Activated CD8-positive, alpha-beta memory T cell treated with anti-CD3 and anti-CD28 coated beads, Interleukin-2, amount 10 ng/mL, durations not matched to agents 7 days and 5 days (primary cell): ENCODE measurements around the gene BRINP1. TPM values are rescaled to one million over a fixed set of nuclear protein-coding genes. Genes with fewer than 3 reads are reported as not detected.

Source experiments
- ATAC-seq: fragments of 150-1000 bp; cut with Tn5 transposase; one replicate; pipeline ENCODE4 v1.10.0; 2021; ENCODE audit warnings: moderate library complexity
- CTCF ChIA-PET: fragments of 350-600 bp; sonication (Branson Sonifier 250); formaldehyde crosslinking; loops from one replicate; lab custom pipeline; 2021; ENCODE audit warnings: antibody characterized with exemption; lab: Charles Lee
- DNase-seq: peaks from one replicate; pipeline ENCODE4 v3.0.0-alpha.2; 2020
- H3K27ac Mint-ChIP-seq: one replicate; pipeline ENCODE4 v1.8.0; 2021; ENCODE audit warnings: mild to moderate bottlenecking, mixed read lengths
- H3K27me3 Mint-ChIP-seq: one replicate; pipeline ENCODE4 v1.8.0; 2021; ENCODE audit warnings: mixed read lengths
- H3K36me3 Mint-ChIP-seq: one replicate; pipeline ENCODE4 v1.8.0; 2021; ENCODE audit warnings: mild to moderate bottlenecking, mixed read lengths
- H3K4me1 Mint-ChIP-seq: one replicate; pipeline ENCODE4 v1.8.0; 2021; ENCODE audit warnings: mixed read lengths
- H3K4me3 Mint-ChIP-seq: one replicate; pipeline ENCODE4 v1.8.0; 2021; ENCODE audit warnings: mild to moderate bottlenecking, moderate library complexity, mixed read lengths
- H3K9me3 Mint-ChIP-seq: one replicate; pipeline ENCODE4 v1.8.0; 2022; ENCODE audit warnings: low read depth, mixed read lengths
- total RNA-seq, 2 experiments: library from RNA; stranded (reverse); gene quantifications; one replicate each; pipeline ENCODE4 v1.2.3, GENCODE V29; 2021

The BRINP1 gene
- total RNA-seq, 2 experiments from 2014 or later, result not detected

GRCh38 chr9:119318371-119318770 lies 50.9 kb downstream of the BRINP1 start:
- H3K4me3 Mint-ChIP-seq, result no peak overlapping the region
- peaks cover 10% of the 10 kb centered on the region for H3K9me3 Mint-ChIP-seq
- CTCF ChIA-PET, result no interaction called here

GRCh38 chr9:119313846-119314245 lies 55.4 kb downstream of the BRINP1 start:
- H3K36me3 Mint-ChIP-seq, result no peaks in the 10 kb centered on the region
- DNase-seq (no peak), ATAC-seq (no peak)
- H3K9me3 Mint-ChIP-seq, result peaks cover 3% of the 10 kb centered on the region
- H3K4me1 Mint-ChIP-seq, result no peaks in the 10 kb centered on the region
- H3K27me3 Mint-ChIP-seq, result no peaks in the 10 kb centered on the region
- H3K4me3 Mint-ChIP-seq, result no peak overlapping the region
- no peak overlapping the region for H3K27ac Mint-ChIP-seq
- CTCF ChIA-PET, result no interaction called here

More at GRCh38 chr9:119318371-119318770, 50.9 kb downstream of the BRINP1 start:
- no peak for ATAC-seq
- Mint-ChIP-seq H3K27ac (no peak overlapping the region), H3K27me3 (no peaks in the 10 kb centered on the region), H3K36me3 (no peaks in the 10 kb centered on the region), H3K4me1 (no peaks in the 10 kb centered on the region)
- DNase-seq, result no peak

DNA sequence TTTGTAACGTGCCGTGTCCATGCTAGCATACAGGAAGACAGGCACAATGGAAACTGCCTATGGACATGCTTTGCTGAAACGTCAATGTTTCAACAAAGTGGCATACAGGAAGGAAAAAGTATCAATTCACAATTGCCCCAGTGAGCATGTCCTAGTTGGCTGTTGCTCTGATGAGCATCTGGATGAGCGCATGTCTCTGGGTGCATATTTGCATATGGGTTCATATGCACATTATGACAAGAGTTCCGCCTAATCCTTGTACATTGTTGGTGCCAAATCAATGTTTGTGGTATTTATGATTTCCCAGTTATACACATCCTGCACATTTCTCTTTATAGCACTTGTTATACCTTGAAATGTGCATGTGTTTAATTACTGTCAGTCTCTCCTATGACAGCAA lies 58.5 kb downstream of the BRINP1 start:
- CTCF ChIA-PET, result no interaction called here
- H3K27ac Mint-ChIP-seq, result no peak overlapping the region
- no peaks in the 10 kb centered on the region for H3K4me1 Mint-ChIP-seq
- H3K27me3 Mint-ChIP-seq, result no peaks in the 10 kb centered on the region
- DNase-seq, result no peak
- no peaks in the 10 kb centered on the region for H3K36me3 Mint-ChIP-seq
- no peak for ATAC-seq
- H3K9me3 Mint-ChIP-seq, result peaks cover 2% of the 10 kb centered on the region
- H3K4me3 Mint-ChIP-seq, result no peak overlapping the region

GRCh38 chr9:119307471-119307870 lies 61.8 kb downstream of the BRINP1 start:
- H3K27me3 Mint-ChIP-seq, result no peaks in the 10 kb centered on the region
- no peaks in the 10 kb centered on the region for H3K36me3 Mint-ChIP-seq
- no peak overlapping the region for H3K27ac Mint-ChIP-seq
- ATAC-seq, result no peak
- no peak overlapping the region for H3K4me3 Mint-ChIP-seq
- CTCF ChIA-PET, result no interaction called here
- no peak for DNase-seq
- H3K9me3 Mint-ChIP-seq, result peaks cover 3% of the 10 kb centered on the region
- H3K4me1 Mint-ChIP-seq, result no peaks in the 10 kb centered on the region

DNA sequence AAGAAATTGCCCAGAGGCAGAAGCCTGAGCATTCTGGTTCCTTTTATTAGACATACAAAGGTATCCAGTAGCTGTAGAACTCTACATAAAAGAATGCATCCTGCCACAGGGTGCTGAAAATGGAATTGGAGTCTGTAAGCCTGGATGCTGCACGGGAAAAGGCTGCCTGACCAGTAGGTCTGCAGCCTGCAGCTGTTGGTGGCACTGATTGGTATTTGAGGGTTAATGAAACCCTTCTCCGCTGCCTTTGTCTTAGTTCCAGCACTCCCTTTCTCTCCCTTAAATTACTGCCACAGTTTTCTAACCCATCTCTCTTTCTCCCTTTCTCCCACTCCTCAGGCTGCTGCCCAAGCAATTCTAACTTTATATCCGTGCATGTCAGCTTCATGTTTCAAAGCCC lies 64.7 kb downstream of the BRINP1 start:
- ATAC-seq, result no peak
- Mint-ChIP-seq H3K4me1 (no peaks in the 10 kb centered on the region), H3K27me3 (no peaks in the 10 kb centered on the region), H3K9me3 (peaks cover 8% of the 10 kb centered on the region), H3K36me3 (no peaks in the 10 kb centered on the region), H3K4me3 (no peak overlapping the region), H3K27ac (no peak overlapping the region)
- CTCF ChIA-PET, result no interaction called here
- no peak for DNase-seq

GRCh38 chr9:119302988-119303698 lies 66.1 kb downstream of the BRINP1 start:
- Mint-ChIP-seq H3K27me3 (no peaks in the 10 kb centered on the region), H3K4me1 (no peaks in the 10 kb centered on the region), H3K36me3 (no peaks in the 10 kb centered on the region), H3K4me3 (no peak overlapping the region), H3K27ac (no peak overlapping the region), H3K9me3 (peaks cover 8% of the 10 kb centered on the region)
- CTCF ChIA-PET, result no interaction called here
- DNase-seq (no peak), ATAC-seq (no peak)

GRCh38 chr9:119298076-119298853 lies 71.0 kb downstream of the BRINP1 start:
- CTCF ChIA-PET, result no interaction called here
- Mint-ChIP-seq H3K9me3 (peaks cover 5% of the 10 kb centered on the region), H3K27me3 (no peaks in the 10 kb centered on the region), H3K4me1 (no peaks in the 10 kb centered on the region), H3K36me3 (no peaks in the 10 kb centered on the region), H3K27ac (no peak overlapping the region), H3K4me3 (no peak overlapping the region)
- DNase-seq (no peak), ATAC-seq (no peak)

DNA sequence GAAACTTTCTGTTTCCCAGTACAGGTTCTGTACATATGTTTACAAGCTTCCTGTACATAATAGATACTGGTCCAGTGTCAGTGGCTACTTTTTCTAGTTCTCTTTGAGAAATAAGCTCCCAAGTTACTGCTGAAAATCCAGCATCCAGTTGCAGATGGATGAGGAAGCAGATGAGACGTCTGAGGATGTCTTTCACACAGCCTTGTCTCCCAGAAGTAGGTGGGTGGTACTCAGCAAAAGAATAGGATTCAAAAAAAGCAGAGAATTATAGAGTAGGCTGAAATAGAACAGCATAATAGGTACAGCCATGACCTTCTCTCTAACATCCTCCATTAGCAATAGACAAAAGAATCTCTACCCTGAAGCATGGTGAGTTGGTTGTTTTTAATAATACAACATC lies 77.7 kb downstream of the BRINP1 start:
- H3K27ac Mint-ChIP-seq, result no peak overlapping the region
- CTCF ChIA-PET, result no interaction called here
- DNase-seq (no peak), ATAC-seq (no peak)
- no peak overlapping the region for H3K4me3 Mint-ChIP-seq
- H3K4me1 Mint-ChIP-seq, result no peaks in the 10 kb centered on the region
- peaks cover 2% of the 10 kb centered on the region for H3K9me3 Mint-ChIP-seq
- H3K36me3 Mint-ChIP-seq, result no peaks in the 10 kb centered on the region
- H3K27me3 Mint-ChIP-seq, result no peaks in the 10 kb centered on the region

GRCh38 chr9:119289740-119290433 lies 79.3 kb downstream of the BRINP1 start:
- no peaks in the 10 kb centered on the region for H3K27me3 Mint-ChIP-seq
- H3K36me3 Mint-ChIP-seq, result no peaks in the 10 kb centered on the region
- no peaks in the 10 kb centered on the region for H3K4me1 Mint-ChIP-seq
- H3K9me3 Mint-ChIP-seq, result peaks cover 6% of the 10 kb centered on the region
- ATAC-seq (no peak), DNase-seq (no peak)
- H3K4me3 Mint-ChIP-seq, result no peak overlapping the region
- CTCF ChIA-PET, result no interaction called here
- H3K27ac Mint-ChIP-seq, result no peak overlapping the region

DNA sequence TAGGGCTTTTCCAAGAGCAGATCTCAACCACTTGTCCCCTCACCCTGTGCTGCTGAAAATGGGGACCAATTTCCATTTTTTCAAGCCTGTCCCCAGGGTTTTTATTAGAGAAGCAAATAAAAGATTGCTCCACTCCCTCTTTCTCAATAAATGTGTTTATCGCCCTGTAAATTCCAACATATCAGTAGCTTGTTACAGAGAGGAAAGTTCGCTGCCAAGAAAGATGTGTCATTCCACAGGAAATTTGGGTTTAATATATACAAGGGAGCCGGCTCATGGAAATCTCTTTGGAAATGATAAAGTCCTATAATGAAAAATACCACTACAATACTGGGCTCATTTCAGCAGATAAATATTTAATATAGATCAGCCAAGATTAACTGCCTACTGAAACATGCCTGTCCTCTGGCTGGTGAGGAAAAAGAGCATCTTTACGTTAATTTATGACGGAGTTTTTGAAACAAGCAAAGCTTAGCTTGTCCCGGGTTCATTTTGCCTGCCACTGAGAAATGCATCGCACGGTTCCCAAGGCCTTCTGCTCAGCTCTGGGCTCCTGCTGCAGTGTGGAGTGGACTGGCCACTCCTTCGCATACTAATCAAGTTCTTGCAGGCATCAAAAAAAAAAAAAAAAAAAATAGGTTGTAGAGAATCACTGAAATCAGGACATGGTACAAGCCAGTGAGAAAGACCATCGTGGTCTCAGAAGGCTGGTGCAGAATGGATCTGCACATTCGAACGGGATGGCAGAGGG lies 84.5 kb downstream of the BRINP1 start:
- Mint-ChIP-seq H3K4me1 (no peaks in the 10 kb centered on the region), H3K27ac (no peak overlapping the region), H3K9me3 (peaks cover 6% of the 10 kb centered on the region), H3K36me3 (no peaks in the 10 kb centered on the region), H3K27me3 (no peaks in the 10 kb centered on the region), H3K4me3 (no peak overlapping the region)
- CTCF ChIA-PET, result no interaction called here
- ATAC-seq (no peak), DNase-seq (no peak)

- Mint-ChIP-seq H3K36me3 (no peaks in the 10 kb centered on the region), H3K27me3 (no peaks in the 10 kb centered on the region), H3K27ac (no peak overlapping the region), H3K4me1 (no peaks in the 10 kb centered on the region), H3K9me3 (peaks cover 6% of the 10 kb centered on the region), H3K4me3 (no peak overlapping the region)
- CTCF ChIA-PET, result no interaction called here
- DNase-seq (no peak), ATAC-seq (no peak)
Observed at GRCh38 chr9:119284118-119284517, 85.1 kb downstream of the BRINP1 start.

GRCh38 chr9:119283078-119283794 lies 86.0 kb downstream of the BRINP1 start:
- DNase-seq, result no peak
- CTCF ChIA-PET, result no interaction called here
- H3K4me3 Mint-ChIP-seq, result no peak overlapping the region
- H3K27me3 Mint-ChIP-seq, result no peaks in the 10 kb centered on the region
- no peaks in the 10 kb centered on the region for H3K36me3 Mint-ChIP-seq
- no peaks in the 10 kb centered on the region for H3K4me1 Mint-ChIP-seq
- ATAC-seq, result no peak
- no peak overlapping the region for H3K27ac Mint-ChIP-seq
- H3K9me3 Mint-ChIP-seq, result peaks cover 6% of the 10 kb centered on the region
